ENCODE measurements around the gene PLA2G15. TPM values are rescaled to one million over a fixed set of nuclear protein-coding genes. Genes with fewer than 3 reads are reported as not detected.

The PLA2G15 gene
- total and polyA plus RNA-seq, 2 donors (not counting 1 experiment from before 2014, with no cell fraction given): 22.2 to 28.7 TPM

- TF ChIP-seq EZH2 (IDR thresholded peaks at IDR 0.05; ENCODE audit: low read length, missing control alignments) (no peak), CTCF (conservative IDR thresholded peaks at IDR 0.05 in 1 of 2, IDR thresholded peaks at IDR 0.05 in 1 of 2; ENCODE audit: low read depth in 1 of 2, low read length in 2 of 2) (no peak)
- H4K20me1 ChIP-seq (ENCODE audit: control insufficient read depth, extremely low read depth, insufficient read depth, low read length): no peaks in the 10 kb centered on the region
- DNase-seq (ENCODE audit: low read depth in 2 of 2): no peak
These were observed 27.5 kb downstream of the PLA2G15 start for GRCh38 chr16:68272507-68273209.

GRCh38 chr16:68273459-68273858, 28.3 kb downstream of the PLA2G15 start:
- Histone ChIP-seq H3K4me1 (ENCODE audit: control insufficient read depth, extremely low read depth, insufficient read depth, low read length) (no peaks in the 10 kb centered on the region), H3K4me2 (ENCODE audit: extremely low read depth, insufficient read depth, low read length) (no peak overlapping the region), H3K79me2 (ENCODE audit: control insufficient read depth, insufficient read depth, low read length) (peaks cover 37% of the 10 kb centered on the region), H4K20me1 (ENCODE audit: control insufficient read depth, extremely low read depth, insufficient read depth, low read length) (no peaks in the 10 kb centered on the region), H3K36me3 (ENCODE audit: control insufficient read depth, insufficient read depth, low read length) (peaks cover 5% of the 10 kb centered on the region), H2AFZ (ENCODE audit: low read length) (no peak overlapping the region), H3K4me3 (replicated peaks in 1 of 4; ENCODE audit: control extremely low read depth in 1 of 4, insufficient read depth in 1 of 4, low read depth in 3 of 4, low read length in 4 of 4) (no peak overlapping the region), H3K9ac (ENCODE audit: insufficient read depth, low read length) (no peak overlapping the region), H3K27ac (ENCODE audit: insufficient read depth, low read length) (no peak overlapping the region), H3K9me3 (ENCODE audit: control insufficient read depth, insufficient read depth, low read depth, low read length) (no peaks in the 10 kb centered on the region), H3K27me3 (ENCODE audit: control insufficient read depth, insufficient read depth, low read length) (no peaks in the 10 kb centered on the region)
- TF ChIP-seq EZH2 (IDR thresholded peaks at IDR 0.05; ENCODE audit: low read length, missing control alignments) (no peak), CTCF (conservative IDR thresholded peaks at IDR 0.05 in 1 of 2, IDR thresholded peaks at IDR 0.05 in 1 of 2; ENCODE audit: low read depth in 1 of 2, low read length in 2 of 2) (no peak)
- no peak for DNase-seq (ENCODE audit: low read depth in 2 of 2)

More at GRCh38 chr16:68272507-68273209, 27.5 kb downstream of the PLA2G15 start:
- peaks cover 2% of the 10 kb centered on the region for H3K4me1 ChIP-seq (ENCODE audit: control insufficient read depth, extremely low read depth, insufficient read depth, low read length)
- no peak overlapping the region for H3K4me2 ChIP-seq (ENCODE audit: extremely low read depth, insufficient read depth, low read length)
- H3K27ac ChIP-seq (ENCODE audit: insufficient read depth, low read length): no peak overlapping the region
- no peak overlapping the region for H3K4me3 ChIP-seq (replicated peaks in 1 of 4; ENCODE audit: control extremely low read depth in 1 of 4, insufficient read depth in 1 of 4, low read depth in 3 of 4, low read length in 4 of 4)
- peaks cover 5% of the 10 kb centered on the region for H3K36me3 ChIP-seq (ENCODE audit: control insufficient read depth, insufficient read depth, low read length)
- peaks cover 45% of the 10 kb centered on the region for H3K79me2 ChIP-seq (ENCODE audit: control insufficient read depth, insufficient read depth, low read length)
- H3K9me3 ChIP-seq (ENCODE audit: control insufficient read depth, insufficient read depth, low read depth, low read length): no peaks in the 10 kb centered on the region
- no peak overlapping the region for H3K9ac ChIP-seq (ENCODE audit: insufficient read depth, low read length)
- H2AFZ ChIP-seq (ENCODE audit: low read length): no peak overlapping the region
- no peaks in the 10 kb centered on the region for H3K27me3 ChIP-seq (ENCODE audit: control insufficient read depth, insufficient read depth, low read length)

- H3K9me3 ChIP-seq (ENCODE audit: control insufficient read depth, insufficient read depth, low read depth, low read length): no peaks in the 10 kb centered on the region
- H3K4me3 ChIP-seq (replicated peaks in 1 of 4; ENCODE audit: control extremely low read depth in 1 of 4, insufficient read depth in 1 of 4, low read depth in 3 of 4, low read length in 4 of 4): no peak overlapping the region
- H2AFZ ChIP-seq (ENCODE audit: low read length): no peak overlapping the region
- H4K20me1 ChIP-seq (ENCODE audit: control insufficient read depth, extremely low read depth, insufficient read depth, low read length): no peaks in the 10 kb centered on the region
- no peaks in the 10 kb centered on the region for H3K4me1 ChIP-seq (ENCODE audit: control insufficient read depth, extremely low read depth, insufficient read depth, low read length)
- no peaks in the 10 kb centered on the region for H3K27me3 ChIP-seq (ENCODE audit: control insufficient read depth, insufficient read depth, low read length)
- H3K9ac ChIP-seq (ENCODE audit: insufficient read depth, low read length): no peak overlapping the region
- TF ChIP-seq EZH2 (IDR thresholded peaks at IDR 0.05; ENCODE audit: low read length, missing control alignments): no peak
- TF ChIP-seq CTCF (conservative IDR thresholded peaks at IDR 0.05 in 1 of 2, IDR thresholded peaks at IDR 0.05 in 1 of 2; ENCODE audit: low read depth in 1 of 2, low read length in 2 of 2): no peak
- H3K27ac ChIP-seq (ENCODE audit: insufficient read depth, low read length): no peak overlapping the region
- H3K79me2 ChIP-seq (ENCODE audit: control insufficient read depth, insufficient read depth, low read length): peaks cover 35% of the 10 kb centered on the region
- no peak for DNase-seq (ENCODE audit: low read depth in 2 of 2)
- no peak overlapping the region for H3K4me2 ChIP-seq (ENCODE audit: extremely low read depth, insufficient read depth, low read length)
- H3K36me3 ChIP-seq (ENCODE audit: control insufficient read depth, insufficient read depth, low read length): peaks cover 5% of the 10 kb centered on the region
These were observed 28.7 kb downstream of the PLA2G15 start for GRCh38 chr16:68273896-68274295.

All from fibroblast of lung (primary cell).